ENCODE measurements around the gene KAT5.
"Not testable (repeated sequence)": the region's sequence is repeated elsewhere in the genome, so short reads cannot be mapped to it uniquely, and the experiment has no call there.

The KAT5 gene

DNA sequence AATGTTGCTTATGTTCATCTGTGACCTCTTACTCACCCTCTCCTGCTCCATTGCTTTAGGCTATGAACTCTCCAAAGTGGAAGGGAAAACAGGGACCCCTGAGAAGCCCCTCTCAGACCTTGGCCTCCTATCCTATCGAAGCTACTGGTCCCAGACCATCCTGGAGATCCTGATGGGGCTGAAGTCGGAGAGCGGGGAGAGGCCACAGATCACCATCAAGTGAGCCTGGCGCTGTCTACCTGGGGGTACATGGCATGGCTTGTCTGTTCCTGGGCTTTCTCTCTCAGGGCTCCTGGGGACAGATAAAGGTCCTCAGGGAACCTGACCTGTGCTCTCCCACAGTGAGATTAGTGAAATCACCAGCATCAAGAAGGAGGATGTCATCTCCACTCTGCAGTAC is 6.5 kb downstream of the KAT5 start:
- peak overlapping the region; percentile 96 for H3K4me3 Mint-ChIP-seq
- peaks cover 43% of the 10 kb centered on the region for H3K36me3 Mint-ChIP-seq (ENCODE audit: low read depth)
- no peak overlapping the region for H3K27ac Mint-ChIP-seq
- H3K27me3 Mint-ChIP-seq (ENCODE audit: low read depth), result no peaks in the 10 kb centered on the region
- H3K4me1 Mint-ChIP-seq (ENCODE audit: low read depth), result peaks cover 27% of the 10 kb centered on the region
- no peaks in the 10 kb centered on the region for H3K9me3 Mint-ChIP-seq

DNA sequence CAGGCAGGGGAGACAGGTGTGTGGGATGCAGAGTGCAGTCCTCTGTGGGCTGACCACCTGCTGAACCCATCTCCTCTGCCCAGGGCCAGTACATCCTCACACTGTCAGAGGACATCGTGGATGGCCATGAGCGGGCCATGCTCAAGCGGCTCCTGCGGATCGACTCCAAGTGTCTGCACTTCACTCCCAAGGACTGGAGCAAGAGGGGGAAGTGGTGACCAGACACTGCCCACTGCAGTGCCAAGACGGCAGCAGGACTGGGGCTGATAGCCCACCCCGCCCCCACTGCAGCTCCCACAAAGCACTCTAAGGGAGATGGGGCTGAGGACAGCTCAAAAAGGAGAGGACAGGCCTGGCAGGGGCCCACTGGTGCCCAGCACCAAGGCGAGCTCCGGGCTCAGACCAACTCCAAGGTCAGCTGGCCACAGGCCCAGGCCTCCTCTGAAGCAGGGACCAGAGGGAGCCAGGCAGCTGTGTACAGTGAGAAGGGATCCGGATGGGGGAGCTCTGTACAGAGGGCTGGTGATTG is 7.0 kb downstream of the KAT5 start:
- Mint-ChIP-seq H3K36me3 (ENCODE audit: low read depth) (peaks cover 39% of the 10 kb centered on the region), H3K27ac (peak overlapping the region; percentile 57), H3K4me1 (ENCODE audit: low read depth) (peaks cover 23% of the 10 kb centered on the region), H3K4me3 (peak overlapping the region; percentile 96), H3K27me3 (ENCODE audit: low read depth) (no peaks in the 10 kb centered on the region), H3K9me3 (no peaks in the 10 kb centered on the region)

DNA sequence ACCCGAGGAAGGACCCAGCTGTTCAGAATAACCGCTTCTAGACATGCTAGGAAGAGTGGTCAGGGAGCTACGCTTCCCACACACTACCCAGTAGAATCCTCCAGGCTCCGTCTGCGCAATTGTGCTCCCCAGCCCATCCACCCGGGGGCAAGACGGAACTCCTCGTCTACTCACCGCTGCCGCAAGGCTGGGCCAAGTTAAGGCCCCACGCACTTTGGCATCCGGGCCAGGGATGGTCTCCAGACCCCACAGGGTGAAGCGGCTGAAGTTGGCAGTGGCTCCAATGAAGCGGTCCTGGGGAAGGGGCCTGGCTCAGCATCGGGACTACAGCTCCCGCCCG is 7.8 kb downstream of the KAT5 start:
- H3K4me1 Mint-ChIP-seq (ENCODE audit: low read depth), result peaks cover 18% of the 10 kb centered on the region
- no peaks in the 10 kb centered on the region for H3K27me3 Mint-ChIP-seq (ENCODE audit: low read depth)
- H3K27ac Mint-ChIP-seq, result peak overlapping the region; percentile 82
- peaks cover 33% of the 10 kb centered on the region for H3K36me3 Mint-ChIP-seq (ENCODE audit: low read depth)
- peak overlapping the region; percentile 96 for H3K4me3 Mint-ChIP-seq
- H3K9me3 Mint-ChIP-seq, result no peaks in the 10 kb centered on the region

DNA sequence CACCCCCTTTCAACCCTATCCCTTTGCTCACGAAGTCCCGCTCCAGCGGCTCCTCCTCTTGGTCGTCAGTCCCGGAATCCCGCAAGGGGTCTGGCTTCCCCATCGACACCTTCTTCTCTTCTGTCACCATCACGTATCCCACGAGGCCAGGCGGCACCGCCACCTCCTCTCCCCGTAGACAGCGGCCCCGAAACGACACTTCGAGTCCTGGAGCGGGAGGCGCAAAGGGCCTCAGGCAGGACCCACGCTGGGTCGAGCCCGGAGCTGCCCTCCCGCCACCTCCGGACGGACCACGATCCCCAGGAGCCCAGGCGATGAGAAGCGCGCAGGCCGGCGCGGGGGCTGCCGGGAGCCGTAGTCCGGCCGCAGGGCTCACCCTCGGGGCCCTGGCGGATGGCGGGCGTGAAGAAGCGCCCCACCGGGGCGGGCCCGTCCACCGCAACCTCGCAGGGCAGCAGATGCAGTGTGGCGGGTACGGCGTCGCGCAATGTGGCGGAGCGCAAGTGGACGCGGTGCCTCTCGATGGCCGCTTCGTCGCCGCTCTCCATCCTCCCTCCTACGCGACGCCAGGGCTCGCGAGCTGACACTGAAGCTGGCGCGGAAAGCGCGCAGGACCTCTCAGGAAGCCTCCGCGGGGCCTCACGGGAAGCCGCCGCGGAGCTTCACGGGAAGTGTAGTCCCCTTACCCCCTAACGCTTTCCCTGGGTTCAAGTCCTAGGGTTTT is 8.3 kb downstream of the KAT5 start, which contains the start of gene RNASEH2C:
Gene RNASEH2C, minus strand, starts transcription at position 588 of the 724 bp plus-strand sequence. Its CDS starts 40 bp downstream, at position 548.
- peaks cover 15% of the 10 kb centered on the region for H3K4me1 Mint-ChIP-seq (ENCODE audit: low read depth)
- H3K27ac Mint-ChIP-seq, result peak within 1 kb of the TSS; percentile 88
- no peaks in the 10 kb centered on the region for H3K27me3 Mint-ChIP-seq (ENCODE audit: low read depth)
- peak within 1 kb of the TSS; percentile 96 for H3K4me3 Mint-ChIP-seq
- no peaks in the 10 kb centered on the region for H3K9me3 Mint-ChIP-seq
- H3K36me3 Mint-ChIP-seq (ENCODE audit: low read depth), result peaks cover 28% of the 10 kb centered on the region

DNA sequence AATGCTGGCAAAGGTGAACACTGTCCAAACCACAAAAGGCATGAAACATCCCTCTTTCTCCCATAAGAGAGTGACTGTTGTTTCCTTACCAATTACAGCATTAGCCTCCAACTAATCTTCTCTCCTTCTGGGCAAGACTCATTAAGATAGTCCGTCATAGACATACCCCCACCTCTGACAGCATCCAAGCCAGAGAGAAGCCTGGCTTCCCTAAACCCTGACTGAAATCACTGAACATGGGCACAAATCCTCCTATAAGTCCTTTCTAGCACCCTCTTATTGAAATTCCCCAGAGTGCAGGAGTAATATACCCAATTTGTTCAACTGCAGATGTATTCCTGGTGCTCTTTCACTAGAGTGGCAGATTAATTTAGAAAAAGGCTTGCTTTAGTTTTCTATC is 10.2 kb downstream of the KAT5 start:
- Mint-ChIP-seq H3K4me3 (peak overlapping the region; percentile 21), H3K4me1 (ENCODE audit: low read depth) (peaks cover 13% of the 10 kb centered on the region), H3K9me3 (no peaks in the 10 kb centered on the region), H3K27ac (no peak overlapping the region), H3K36me3 (ENCODE audit: low read depth) (peaks cover 20% of the 10 kb centered on the region), H3K27me3 (ENCODE audit: low read depth) (peaks cover 7% of the 10 kb centered on the region)

DNA sequence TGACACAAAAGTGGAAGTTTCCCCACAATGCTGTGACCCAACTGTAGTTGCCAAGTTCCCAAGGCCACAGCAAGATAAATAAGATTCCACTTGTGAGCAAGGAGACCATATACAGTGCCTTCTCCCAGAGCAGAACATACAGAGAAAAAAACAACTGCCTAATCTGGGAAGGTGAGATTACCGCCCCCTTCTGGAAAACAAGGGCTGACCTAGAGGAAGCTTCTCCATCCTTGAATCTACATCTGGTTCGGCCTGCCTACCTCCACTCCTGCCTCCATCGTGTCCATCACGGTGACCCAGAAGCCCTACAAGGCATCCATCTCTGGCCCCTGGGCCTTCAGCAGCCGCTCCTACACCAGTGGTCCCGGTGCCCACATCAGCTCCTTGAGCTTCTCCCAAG is 14.6 kb downstream of the KAT5 start:
- H3K27me3 Mint-ChIP-seq (ENCODE audit: low read depth), result peaks cover 8% of the 10 kb centered on the region
- H3K27ac Mint-ChIP-seq, result no peak overlapping the region
- H3K9me3 Mint-ChIP-seq, result no peaks in the 10 kb centered on the region
- H3K4me3 Mint-ChIP-seq, result no peak overlapping the region
- H3K36me3 Mint-ChIP-seq (ENCODE audit: low read depth), result no peaks in the 10 kb centered on the region
- H3K4me1 Mint-ChIP-seq (ENCODE audit: low read depth), result no peaks in the 10 kb centered on the region

DNA sequence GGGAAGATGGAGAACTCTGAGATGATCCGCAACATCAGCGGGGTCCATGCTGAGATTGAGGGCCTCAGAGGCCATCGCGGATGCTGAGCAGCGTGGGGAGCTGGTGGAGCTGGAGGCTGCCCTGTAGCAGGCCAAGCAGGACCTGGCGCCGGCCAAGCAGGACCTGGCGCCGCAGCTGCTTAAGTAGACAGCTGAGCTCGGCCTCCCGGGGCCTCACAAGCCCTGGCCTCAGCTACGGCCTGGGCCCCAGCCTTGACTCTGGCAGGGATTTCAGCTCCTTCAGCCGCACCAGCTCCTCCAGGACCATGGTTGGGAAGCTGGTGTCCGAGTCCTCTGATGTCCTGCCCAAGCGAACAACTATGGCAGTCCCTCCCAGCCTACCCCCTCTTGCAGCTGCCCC is 15.8 kb downstream of the KAT5 start:
- Mint-ChIP-seq H3K27me3 (ENCODE audit: low read depth) (peaks cover 17% of the 10 kb centered on the region), H3K27ac (no peak overlapping the region), H3K9me3 (no peaks in the 10 kb centered on the region), H3K4me3 (no peak overlapping the region), H3K4me1 (ENCODE audit: low read depth) (no peaks in the 10 kb centered on the region), H3K36me3 (ENCODE audit: low read depth) (no peaks in the 10 kb centered on the region)

DNA sequence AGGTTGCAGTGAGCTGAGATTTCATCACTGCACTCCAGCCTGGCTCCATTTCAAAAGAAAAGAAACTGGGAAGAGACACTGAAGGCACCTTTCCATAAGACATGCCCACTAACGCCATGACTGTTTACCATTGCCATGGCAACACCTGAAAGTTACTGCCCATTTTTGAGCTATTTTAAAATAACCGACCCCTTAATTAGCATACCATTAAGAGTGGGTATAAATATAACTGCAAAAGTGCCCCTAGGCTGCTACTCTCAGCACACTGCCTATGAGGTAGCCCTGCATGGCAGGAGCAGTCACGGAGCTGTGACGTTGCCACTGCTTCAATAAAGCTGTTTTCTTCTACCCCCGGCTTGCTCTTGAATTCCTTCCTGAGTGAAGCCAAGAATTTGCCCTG is 18.4 kb downstream of the KAT5 start:
- no peaks in the 10 kb centered on the region for H3K36me3 Mint-ChIP-seq (ENCODE audit: low read depth)
- H3K4me1 Mint-ChIP-seq (ENCODE audit: low read depth), result no peaks in the 10 kb centered on the region
- H3K27ac Mint-ChIP-seq, result no peak overlapping the region
- peaks cover under 1% of the 10 kb centered on the region for H3K9me3 Mint-ChIP-seq
- no peak overlapping the region for H3K4me3 Mint-ChIP-seq
- H3K27me3 Mint-ChIP-seq (ENCODE audit: low read depth), result peaks cover 23% of the 10 kb centered on the region

DNA sequence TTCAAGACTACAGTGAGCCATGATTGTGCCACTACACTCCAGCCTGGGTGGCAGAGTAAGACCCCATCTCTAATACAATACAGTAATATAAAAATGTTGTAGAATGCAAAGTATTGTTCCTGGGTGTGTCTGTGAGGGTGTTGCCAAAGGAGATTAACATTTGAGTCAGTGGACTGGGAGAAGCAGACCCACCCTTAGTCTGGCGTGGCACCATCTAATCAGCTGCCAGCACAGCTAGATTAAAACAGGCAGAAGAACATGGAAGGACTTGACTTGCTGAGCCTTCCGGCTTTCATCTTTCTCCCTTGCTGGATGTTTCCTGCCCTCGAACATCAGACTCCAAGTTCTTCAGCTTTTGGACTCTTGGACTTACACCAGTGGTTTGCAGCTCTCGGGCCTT is 23.1 kb downstream of the KAT5 start:
- not testable (repeated sequence) for H3K36me3 Mint-ChIP-seq (ENCODE audit: low read depth); H3K4me3 Mint-ChIP-seq; H3K4me1 Mint-ChIP-seq (ENCODE audit: low read depth); H3K27ac Mint-ChIP-seq
- peaks cover 47% of the 10 kb centered on the region for H3K27me3 Mint-ChIP-seq (ENCODE audit: low read depth)
- peaks cover 15% of the 10 kb centered on the region for H3K9me3 Mint-ChIP-seq

DNA sequence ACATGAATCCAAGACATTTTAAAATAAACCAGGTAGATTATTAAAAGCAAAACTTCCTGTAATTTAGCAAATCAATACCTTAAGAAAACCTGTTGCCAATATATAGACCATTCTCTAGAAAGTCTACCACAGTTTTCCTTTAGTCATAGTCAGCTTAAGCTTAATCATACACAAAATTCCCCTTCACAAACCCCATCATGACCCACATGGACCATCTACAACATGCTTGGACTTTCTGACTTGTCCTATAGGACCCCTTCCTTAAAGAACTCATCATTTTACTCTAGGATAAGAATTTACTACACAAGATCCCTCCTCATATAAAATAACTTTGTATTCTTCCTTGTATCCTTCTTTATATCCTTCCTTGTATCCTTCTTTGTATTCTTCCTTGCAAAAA is 24.8 kb downstream of the KAT5 start:
- no peak overlapping the region for H3K4me3 Mint-ChIP-seq
- H3K27me3 Mint-ChIP-seq (ENCODE audit: low read depth), result peaks cover 45% of the 10 kb centered on the region
- no peaks in the 10 kb centered on the region for H3K4me1 Mint-ChIP-seq (ENCODE audit: low read depth)
- H3K27ac Mint-ChIP-seq, result no peak overlapping the region
- H3K36me3 Mint-ChIP-seq (ENCODE audit: low read depth), result no peaks in the 10 kb centered on the region
- peaks cover 15% of the 10 kb centered on the region for H3K9me3 Mint-ChIP-seq

DNA sequence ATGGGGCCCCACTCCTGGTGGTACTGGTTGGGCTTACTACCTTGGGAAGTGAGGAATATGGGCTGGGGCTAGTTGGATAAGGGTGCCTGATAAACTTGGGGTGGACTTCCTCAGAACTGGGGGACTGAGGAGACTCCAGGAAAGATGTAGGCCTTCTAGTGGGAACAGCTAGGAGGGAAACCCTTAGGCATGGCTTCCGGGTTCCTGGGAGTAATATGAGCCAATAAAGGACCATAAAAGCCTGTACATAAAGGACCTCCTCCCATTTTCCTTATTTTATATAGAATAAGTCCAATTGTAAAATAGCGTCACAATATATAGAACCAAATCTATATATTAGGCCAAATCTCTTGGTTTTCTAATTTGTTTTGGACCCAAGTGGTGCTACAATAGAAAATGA is 27.0 kb downstream of the KAT5 start:
- peaks cover 34% of the 10 kb centered on the region for H3K27me3 Mint-ChIP-seq (ENCODE audit: low read depth)

DNA sequence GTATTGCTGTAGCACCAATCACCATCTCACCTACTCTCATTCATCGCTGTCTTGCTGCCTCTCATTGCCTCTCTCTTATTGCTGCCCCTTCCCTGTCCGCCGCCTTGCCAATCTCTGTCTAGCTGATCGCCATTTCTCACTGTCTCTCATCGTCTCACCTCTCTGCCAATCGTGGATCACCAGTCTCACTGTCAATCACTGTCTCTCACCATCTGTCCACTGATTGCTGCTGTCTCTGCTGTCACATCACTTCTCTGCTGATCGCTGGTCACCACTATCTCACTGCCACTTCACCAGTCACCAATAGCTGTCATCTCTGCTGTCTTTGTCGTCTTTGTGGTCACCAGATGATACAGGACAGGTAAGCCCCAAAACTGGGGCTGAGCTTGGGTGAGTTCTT is 29.1 kb downstream of the KAT5 start:
- H3K27ac Mint-ChIP-seq, result no peak overlapping the region
- peaks cover 29% of the 10 kb centered on the region for H3K27me3 Mint-ChIP-seq (ENCODE audit: low read depth)

More for the DNA sequence above, 27.0 kb downstream of the KAT5 start:
- Mint-ChIP-seq H3K36me3 (ENCODE audit: low read depth) (no peaks in the 10 kb centered on the region), H3K4me3 (no peak overlapping the region), H3K9me3 (peaks cover 15% of the 10 kb centered on the region), H3K27ac (no peak overlapping the region), H3K4me1 (ENCODE audit: low read depth) (no peaks in the 10 kb centered on the region)

DNA sequence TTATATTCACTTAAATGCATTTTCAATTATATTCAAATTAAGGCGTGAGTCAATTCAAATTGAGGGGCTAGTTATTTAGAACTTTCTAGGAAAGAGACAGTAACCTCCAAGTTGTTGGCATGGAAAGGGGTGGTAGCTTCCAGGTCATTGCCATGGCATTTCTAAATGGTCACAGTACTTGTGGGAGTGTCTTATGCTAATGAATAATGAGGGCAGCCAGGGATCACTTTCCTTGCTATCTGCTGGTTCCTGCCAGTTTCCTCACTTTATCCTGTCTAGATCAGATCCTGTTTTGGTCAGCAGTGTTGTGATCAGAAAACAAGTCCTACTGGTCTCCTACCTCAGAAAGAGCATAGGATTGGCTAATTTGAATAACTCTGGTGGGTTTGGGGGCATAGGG is 30.3 kb downstream of the KAT5 start:
- H3K27ac Mint-ChIP-seq, result no peak overlapping the region
- no peak overlapping the region for H3K4me3 Mint-ChIP-seq
- no peaks in the 10 kb centered on the region for H3K36me3 Mint-ChIP-seq (ENCODE audit: low read depth)
- H3K9me3 Mint-ChIP-seq, result no peaks in the 10 kb centered on the region
- H3K4me1 Mint-ChIP-seq (ENCODE audit: low read depth), result no peaks in the 10 kb centered on the region
- peaks cover 25% of the 10 kb centered on the region for H3K27me3 Mint-ChIP-seq (ENCODE audit: low read depth)

More for the DNA sequence above, 29.1 kb downstream of the KAT5 start:
- Mint-ChIP-seq H3K4me3 (no peak overlapping the region), H3K36me3 (ENCODE audit: low read depth) (no peaks in the 10 kb centered on the region), H3K9me3 (peaks cover 10% of the 10 kb centered on the region), H3K4me1 (ENCODE audit: low read depth) (no peaks in the 10 kb centered on the region)

DNA sequence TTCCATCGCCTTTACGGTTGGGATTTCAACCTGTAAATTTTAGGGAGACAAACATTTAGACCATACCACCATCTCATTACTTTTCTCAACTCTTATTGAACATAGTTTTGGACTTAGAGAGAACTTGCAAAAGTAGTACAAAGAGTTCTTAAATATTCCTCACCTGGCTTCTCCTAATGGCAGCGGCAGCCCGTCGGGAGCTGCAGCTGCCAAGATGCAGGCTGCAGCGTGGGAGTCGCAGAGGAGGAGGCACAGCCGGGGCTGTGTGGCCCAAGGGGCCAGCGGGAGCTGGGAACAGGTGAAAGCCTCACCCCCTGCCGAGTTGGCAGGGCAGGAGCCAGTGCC is 31.6 kb downstream of the KAT5 start:
- H3K27me3 Mint-ChIP-seq (ENCODE audit: low read depth), result peaks cover 22% of the 10 kb centered on the region

DNA sequence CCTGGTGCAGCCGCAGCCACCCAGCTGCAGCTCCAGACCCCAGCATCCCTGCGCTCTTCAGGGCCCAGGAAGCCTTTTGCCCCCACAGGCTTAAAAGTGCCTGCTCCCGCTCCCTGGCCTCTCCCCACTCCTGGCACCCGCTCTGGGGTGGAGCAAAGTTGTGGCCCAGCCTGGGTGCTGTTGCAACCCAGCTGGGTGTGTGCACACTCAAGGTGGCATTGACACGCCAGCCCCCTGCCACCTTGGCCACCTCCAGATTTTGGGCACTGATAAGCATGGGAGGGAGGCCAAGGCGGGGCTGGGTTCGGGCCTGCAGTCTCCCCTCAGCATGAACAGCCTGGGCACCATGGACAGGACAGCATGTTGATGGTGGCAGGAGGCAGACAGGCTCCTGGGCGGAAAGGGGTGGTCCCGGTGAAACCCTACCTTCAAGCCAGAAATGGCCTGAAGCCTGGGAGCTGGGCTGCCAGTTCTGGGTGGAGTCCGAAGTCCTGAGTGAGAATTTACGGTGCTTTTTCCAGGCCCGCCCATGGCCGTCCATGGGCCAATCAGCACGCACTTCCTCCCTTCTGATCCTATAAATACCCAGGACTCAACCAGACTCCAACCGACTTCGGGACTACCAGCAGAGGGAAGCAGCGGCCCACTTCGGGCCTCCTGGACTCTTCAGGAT is 32.1 kb downstream of the KAT5 start:
- Mint-ChIP-seq H3K27me3 (ENCODE audit: low read depth) (peaks cover 26% of the 10 kb centered on the region), H3K36me3 (ENCODE audit: low read depth) (no peaks in the 10 kb centered on the region), H3K4me3 (no peak overlapping the region), H3K9me3 (no peaks in the 10 kb centered on the region), H3K27ac (no peak overlapping the region), H3K4me1 (ENCODE audit: low read depth) (no peaks in the 10 kb centered on the region)

More for the DNA sequence above, 31.6 kb downstream of the KAT5 start:
- no peak overlapping the region for H3K27ac Mint-ChIP-seq
- no peaks in the 10 kb centered on the region for H3K36me3 Mint-ChIP-seq (ENCODE audit: low read depth)
- no peaks in the 10 kb centered on the region for H3K9me3 Mint-ChIP-seq
- H3K4me3 Mint-ChIP-seq, result no peak overlapping the region
- no peaks in the 10 kb centered on the region for H3K4me1 Mint-ChIP-seq (ENCODE audit: low read depth)

Data from T-helper 1 cell treated with Interleukin-12 subunit alpha and Interleukin-12 subunit beta and Interleukin-4 antibody, amounts not matched to agents 30 μg/mL and 1 μg/mL, for 36 hours (primary cell).